GM12891 (cell line): ENCODE measurements around the gene SMO.
"Not testable (repeated sequence)": the region's sequence is repeated elsewhere in the genome, so short reads cannot be mapped to it uniquely, and the experiment has no call there.

ENCODE experiments used
- DNase-seq: peaks from one replicate; pipeline ENCODE4 v3.0.0; 2011; ENCODE audit warnings: low spot score; ENCODE audit not compliant: insufficient read length
- FAIRE-seq: peaks from 2 replicates; lab custom pipeline; 2011; peaks lifted over from hg19 to GRCh38; lab: Jason Lieb, UNC
- PAX5 ChIP-seq: IDR thresholded peaks from 2 replicates; pipeline ENCODE4 v1.6.1; 2011; ENCODE audit warnings: low read length, moderate library complexity, mild to moderate bottlenecking; ENCODE audit not compliant: insufficient read depth, severe bottlenecking
- POLR2A ChIP-seq: IDR thresholded peaks from 2 replicates; pipeline ENCODE4 v1.6.1; 2011; ENCODE audit warnings: low read depth, low read length, control low read depth
- POLR2AphosphoS5 ChIP-seq: IDR thresholded peaks from 2 replicates; pipeline ENCODE4 v1.6.1; 2011; ENCODE audit warnings: low read depth, low read length, control low read depth
- POU2F2 ChIP-seq: IDR thresholded peaks from 2 replicates; pipeline ENCODE4 v1.6.1; 2011; ENCODE audit warnings: low read depth, mild to moderate bottlenecking, control low read depth, low read length, moderate library complexity
- SPI1 ChIP-seq: IDR thresholded peaks from 2 replicates; pipeline ENCODE4 v1.6.1; 2011; ENCODE audit warnings: low read depth, low read length, control low read depth
- TAF1 ChIP-seq: IDR thresholded peaks from 2 replicates; pipeline ENCODE4 v1.6.1; 2011; ENCODE audit warnings: low read depth, low read length, control low read depth

The SMO gene

GRCh38 chr7:129169686-129170440, 18.6 kb upstream of the SMO start:
- DNase-seq, result no peak
- TF ChIP-seq PAX5, result no peak
- no peak for TF ChIP-seq SPI1
- peak; percentile 43; the same call in 1 of the 2 replicates for TF ChIP-seq POLR2A
- TF ChIP-seq POLR2AphosphoS5, result peak; percentile 72
- peak; percentile 18; the same call in 1 of the 2 replicates for TF ChIP-seq TAF1
- TF ChIP-seq POU2F2, result peak; percentile 84; the same call in 1 of the 2 replicates
- FAIRE-seq, result peak; percentile 51

GRCh38 chr7:129170441-129171021, 17.9 kb upstream of the SMO start:
- DNase-seq (no peak), FAIRE-seq (peak; percentile 20)
- no peak for TF ChIP-seq SPI1
- no peak for TF ChIP-seq PAX5
- TF ChIP-seq TAF1, result no peak
- TF ChIP-seq POU2F2, result 0 out of 2 replicates have a peak, but pooled peaks have one; percentile 16
- TF ChIP-seq POLR2AphosphoS5, result no peak

GRCh38 chr7:129173861-129174260, 14.6 kb upstream of the SMO start:
- FAIRE-seq, DNase-seq: not testable (repeated sequence)

GRCh38 chr7:129176916-129177710, 11.3 kb upstream of the SMO start:
- TF ChIP-seq SPI1, result no peak
- TF ChIP-seq TAF1, result no peak
- TF ChIP-seq PAX5, result no peak
- no peak for TF ChIP-seq POLR2A
- TF ChIP-seq POU2F2, result no peak
- no peak for TF ChIP-seq POLR2AphosphoS5
- DNase-seq (no peak), FAIRE-seq (peak; percentile 5)

GRCh38 chr7:129184981-129185670, 3.3 kb upstream of the SMO start:
- TF ChIP-seq SPI1, result no peak
- TF ChIP-seq POU2F2, result no peak
- TF ChIP-seq POLR2AphosphoS5, result no peak
- TF ChIP-seq TAF1, result no peak
- TF ChIP-seq POLR2A, result no peak
- no peak for TF ChIP-seq PAX5
- DNase-seq (no peak), FAIRE-seq (no peak)

GRCh38 chr7:129186749-129187260, 1.6 kb upstream of the SMO start:
- no peak for TF ChIP-seq POLR2AphosphoS5
- no peak for TF ChIP-seq PAX5
- no peak for TF ChIP-seq SPI1
- no peak for TF ChIP-seq TAF1
- TF ChIP-seq POU2F2, result no peak
- TF ChIP-seq POLR2A, result no peak
- FAIRE-seq (no peak), DNase-seq (no peak)

GRCh38 chr7:129187681-129188371, 607 bp upstream of the SMO start:
- DNase-seq, result no peak
- no peak for TF ChIP-seq POU2F2
- TF ChIP-seq SPI1, result no peak
- TF ChIP-seq POLR2A, result no peak
- TF ChIP-seq TAF1, result no peak
- TF ChIP-seq POLR2AphosphoS5, result no peak
- no peak for TF ChIP-seq PAX5

GRCh38 chr7:129188892-129189660, 643 bp downstream of the SMO start:
- FAIRE-seq (peak; percentile 67), DNase-seq (no peak)
- TF ChIP-seq POLR2A (no peak), TAF1 (no peak), POU2F2 (no peak), POLR2AphosphoS5 (no peak), PAX5 (no peak), SPI1 (no peak)

More at GRCh38 chr7:129187681-129188371, 607 bp upstream of the SMO start:
- FAIRE-seq, result peak; percentile 64
